HG02678 (cell line): ENCODE results near the gene ADPRM.
"Not testable (repeated sequence)": the region's sequence is repeated elsewhere in the genome, so short reads cannot be mapped to it uniquely, and the experiment has no call there.

ENCODE experiments used
- ATAC-seq: cut with Tn5 transposase; IDR thresholded peaks from one replicate; pipeline ENCODE4 v1.9.1; 2021; ENCODE audit warnings: mild to moderate bottlenecking, moderate library complexity; ENCODE audit not compliant: unreplicated experiment

ADPRM gene

DNA sequence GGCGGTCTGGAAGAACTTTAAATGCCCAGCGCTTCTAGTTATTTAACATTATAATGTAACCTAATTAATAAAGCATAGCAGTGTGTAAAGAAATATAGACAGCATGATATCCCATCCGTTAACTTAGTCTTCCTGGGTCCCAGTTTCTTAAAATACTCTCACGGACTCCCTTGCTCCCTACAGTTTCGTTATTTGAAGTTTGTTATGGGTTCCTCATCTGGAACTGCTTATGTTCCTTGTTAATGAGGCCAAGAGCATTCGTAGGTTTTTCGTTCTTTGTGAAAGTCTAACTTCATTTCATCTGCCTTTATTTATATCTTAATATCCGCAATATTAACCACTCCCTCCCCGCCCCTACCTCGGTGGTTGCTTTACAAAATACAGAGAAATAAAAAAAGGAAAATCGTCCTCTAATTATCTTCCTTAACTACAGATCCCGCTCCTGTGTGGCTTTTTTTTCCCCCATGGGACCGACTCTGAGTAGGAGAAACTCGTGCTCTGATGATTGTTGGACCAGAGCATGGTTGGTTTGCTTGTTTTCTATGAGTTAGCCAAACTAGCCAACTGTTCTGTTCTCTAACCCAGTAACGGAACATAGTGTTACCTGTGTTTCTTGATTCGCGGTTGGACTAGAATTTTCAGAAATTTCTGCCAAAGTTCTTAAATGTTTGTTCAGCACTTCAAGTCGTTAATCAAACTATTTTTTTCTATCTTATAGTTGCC is 863 bp downstream of the ADPRM start:
- no peak for ATAC-seq

GRCh38 chr17:10699856-10700255 is 2.5 kb downstream of the ADPRM start:
- no peak for ATAC-seq

- no peak for ATAC-seq
Observed at GRCh38 chr17:10702574-10702973, 5.2 kb downstream of the ADPRM start.

DNA sequence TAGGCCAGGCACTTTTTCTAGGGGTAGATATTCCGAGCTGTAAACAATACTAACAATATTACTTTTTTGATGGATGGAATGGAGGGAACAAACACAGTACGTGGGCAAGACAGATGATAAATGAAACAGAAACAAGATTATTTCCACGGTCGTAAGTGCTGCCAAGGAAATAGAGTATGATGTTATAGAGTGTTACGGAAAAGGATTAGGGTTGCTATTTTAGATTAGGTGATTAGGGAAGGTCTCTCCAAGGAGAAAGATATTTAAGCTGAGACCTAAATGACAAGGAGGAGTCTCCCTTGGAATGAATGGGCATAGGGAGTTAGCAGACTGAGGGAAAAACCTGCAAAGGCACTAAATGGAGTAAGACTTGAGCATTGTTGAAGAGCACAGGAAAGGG is 8.3 kb downstream of the ADPRM start:
- ATAC-seq = no peak

- ATAC-seq = no peak
Observed at GRCh38 chr17:10713318-10713717, 15.9 kb downstream of the ADPRM start.

- ATAC-seq = no peak
Observed at GRCh38 chr17:10716218-10716617, 18.8 kb downstream of the ADPRM start.

GRCh38 chr17:10718547-10718946 is 21.2 kb downstream of the ADPRM start:
- ATAC-seq = no peak

DNA sequence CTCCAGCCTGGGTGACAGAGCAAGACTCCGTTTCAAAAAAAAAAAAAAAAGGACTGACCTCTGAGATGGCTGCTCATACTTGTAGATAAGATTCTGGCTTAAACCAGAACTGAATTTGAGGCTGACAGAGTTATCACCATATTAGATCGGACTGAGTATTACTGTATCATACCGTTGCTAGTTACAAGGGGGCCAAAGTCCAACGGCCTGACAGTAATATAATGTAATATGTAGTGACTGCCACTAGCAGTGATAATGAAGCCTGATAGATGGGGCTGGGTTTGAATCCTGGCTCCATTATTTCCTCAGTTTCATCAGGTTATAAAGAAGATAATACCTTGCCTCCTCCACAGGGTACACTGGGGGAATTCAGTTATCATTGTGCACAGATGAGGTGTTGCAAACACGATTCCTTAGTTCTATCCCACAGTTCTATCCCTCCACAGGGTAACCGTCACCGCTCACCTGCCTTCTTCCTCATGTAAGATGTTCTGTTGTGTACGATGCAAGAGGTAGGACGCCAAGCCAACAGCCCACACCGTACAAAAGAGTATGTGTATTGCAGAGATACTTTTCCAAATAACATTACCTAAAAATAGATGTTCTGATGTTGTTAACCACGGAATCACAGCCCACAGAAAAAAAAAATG is 27.3 kb downstream of the ADPRM start:
- ATAC-seq = no peak

DNA sequence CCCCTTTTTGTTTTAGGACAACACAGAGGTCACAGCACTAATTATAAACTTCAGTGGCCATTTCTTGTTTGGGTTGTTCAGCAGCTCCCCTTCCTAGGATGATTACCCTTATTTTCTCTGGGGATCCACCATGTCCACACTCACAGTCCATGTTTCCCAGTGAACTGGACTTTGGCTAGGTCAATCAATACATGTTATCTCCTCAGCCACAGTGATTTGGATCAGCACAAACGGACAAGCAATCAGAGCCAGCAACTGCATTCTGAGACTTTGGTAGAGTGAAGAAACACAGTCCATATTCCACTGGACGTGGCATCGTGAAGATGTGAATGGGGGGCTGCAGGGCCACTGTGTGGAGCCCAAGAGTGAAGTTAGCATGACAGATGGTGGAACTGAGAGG is 27.9 kb downstream of the ADPRM start:
- ATAC-seq = no peak

- ATAC-seq = no peak
Observed at GRCh38 chr17:10726196-10726595, 28.8 kb downstream of the ADPRM start.

- ATAC-seq = no peak
Observed at GRCh38 chr17:10727192-10727591, 29.8 kb downstream of the ADPRM start.

DNA sequence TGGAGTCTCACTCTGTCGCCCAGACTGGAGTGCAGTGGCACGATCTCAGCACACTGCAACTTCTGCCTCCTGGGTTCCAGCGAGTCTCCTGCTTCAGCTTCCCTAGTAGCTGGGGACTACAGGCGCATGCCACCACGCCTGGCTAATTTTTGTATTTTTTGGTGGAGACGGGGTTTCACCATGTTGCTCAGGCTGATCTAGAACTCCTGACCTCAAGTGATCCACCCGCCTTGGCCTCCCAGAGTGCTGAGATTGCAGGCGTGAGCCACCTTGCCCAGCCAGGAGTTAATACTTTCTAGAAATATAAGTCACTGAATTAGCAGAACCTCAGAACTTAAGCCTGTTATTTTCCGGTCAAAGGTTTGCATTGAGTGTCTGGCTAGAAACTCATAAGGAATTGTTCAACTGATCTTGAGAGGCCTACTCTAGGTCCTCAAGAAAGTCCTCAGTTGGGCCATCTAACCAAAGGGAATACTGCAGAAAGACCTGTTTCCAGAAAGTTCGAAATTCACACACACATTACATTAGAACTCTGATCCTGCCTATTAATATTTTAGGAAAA is 31.0 kb downstream of the ADPRM start:
- ATAC-seq = no peak

- ATAC-seq = peak; percentile 84
Observed at GRCh38 chr17:10729334-10730193, 32.2 kb downstream of the ADPRM start, which contains the start of gene TMEM220. Gene TMEM220, minus strand, starts transcription at chr17:10730023. Its CDS starts 172 bp downstream, at chr17:10729851.

DNA sequence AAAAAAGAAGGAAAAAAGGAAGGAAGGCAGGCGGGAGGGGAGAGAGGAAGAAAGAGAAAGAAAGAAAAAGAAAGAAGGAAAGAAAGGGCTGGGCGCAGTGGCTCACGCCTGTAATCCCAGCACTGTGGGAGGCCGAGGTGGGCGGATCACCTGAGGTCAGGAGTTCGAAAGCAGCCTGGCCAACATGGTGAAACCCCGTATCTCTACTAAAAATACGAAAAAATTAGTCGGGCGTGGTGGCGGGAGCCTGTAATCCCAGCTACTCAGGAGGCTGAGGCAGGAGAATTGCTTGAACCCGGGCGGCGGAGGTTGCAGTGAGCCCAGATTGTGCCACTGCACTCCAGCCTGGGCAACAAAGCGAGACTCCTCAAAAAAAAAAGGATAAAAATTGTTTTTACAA is 32.9 kb downstream of the ADPRM start:
- not testable (repeated sequence) for ATAC-seq

DNA sequence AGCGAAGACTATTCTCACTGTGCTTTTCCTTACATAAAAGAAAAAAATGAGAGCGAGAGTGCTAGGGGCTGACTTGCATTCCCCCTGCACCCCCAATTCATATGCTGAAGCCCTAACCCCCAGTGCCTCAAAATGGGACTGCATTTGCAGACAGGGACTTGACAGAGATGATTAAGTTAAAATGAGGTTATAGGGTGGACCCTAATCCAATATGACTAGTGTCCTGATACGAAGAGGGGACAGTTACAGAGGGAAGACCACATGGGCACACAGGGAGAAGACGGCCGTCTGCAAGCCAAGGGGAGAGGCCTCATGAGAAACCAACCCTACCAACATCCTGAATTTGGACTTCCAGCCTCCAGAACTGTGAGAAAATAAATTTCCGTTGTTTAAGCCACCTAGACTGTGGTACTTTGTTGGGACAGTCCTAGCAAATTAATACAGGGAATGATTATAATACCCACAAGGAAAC is 34.0 kb downstream of the ADPRM start:
- ATAC-seq = no peak

DNA sequence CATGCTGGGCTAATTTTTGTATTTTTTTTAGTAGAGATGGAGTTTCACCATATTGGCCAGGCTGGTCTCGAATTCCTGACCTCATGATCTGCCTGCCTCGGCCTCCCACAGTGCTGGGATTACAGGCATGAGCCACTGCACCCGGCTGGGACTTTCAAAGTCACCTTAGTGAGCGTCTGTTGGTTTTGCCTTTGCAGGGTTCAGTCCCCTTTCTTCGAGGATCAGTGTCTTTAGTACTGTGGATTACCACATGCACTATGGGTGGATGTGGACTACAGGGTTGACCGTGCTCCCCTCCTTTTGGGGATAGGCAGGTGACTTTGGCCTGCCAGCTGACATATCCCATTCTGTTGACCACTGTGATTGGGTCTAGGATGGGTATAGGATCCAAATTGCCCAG is 34.7 kb downstream of the ADPRM start:
- ATAC-seq = not testable (repeated sequence)

GRCh38 chr17:10733666-10734065 is 36.3 kb downstream of the ADPRM start:
- no peak for ATAC-seq

GRCh38 chr17:10735251-10735650 is 37.9 kb downstream of the ADPRM start:
- no peak for ATAC-seq

DNA sequence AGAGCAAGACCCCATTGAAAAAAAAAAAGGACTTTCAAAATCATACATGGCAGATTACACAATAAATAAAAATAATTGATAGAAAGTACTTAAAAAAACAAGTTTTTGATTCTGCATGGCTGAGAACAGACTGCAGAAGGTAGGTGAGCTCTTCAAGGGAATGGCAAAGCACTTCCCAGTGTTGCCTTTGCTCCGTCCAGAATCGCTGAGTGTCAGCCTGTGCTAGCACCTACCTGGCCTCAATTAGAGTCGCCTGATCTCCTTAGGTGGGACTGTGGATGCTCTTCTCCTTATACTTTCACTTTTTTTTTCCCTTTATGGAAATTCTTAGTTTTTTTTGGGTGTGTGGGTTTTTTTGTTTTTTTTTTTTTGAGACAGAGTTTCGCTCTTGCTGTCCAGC is 38.4 kb downstream of the ADPRM start:
- ATAC-seq = no peak

- no peak for ATAC-seq
Observed at GRCh38 chr17:10737168-10737622, 39.8 kb downstream of the ADPRM start.

- no peak for ATAC-seq
Observed at GRCh38 chr17:10737736-10738135, 40.3 kb downstream of the ADPRM start.
